ENCODE results near the gene IGF1R. TPM values are rescaled to one million over a fixed set of nuclear protein-coding genes. Genes with fewer than 3 reads are reported as not detected.
A peak's percentile ranks its signal among the peaks of the same experiment; 100 is the strongest.

IGF1R gene
- total RNA-seq, 1 donor from 2014 or later, result 97.7 TPM

GRCh38 chr15:98969126-98969735 lies 320.9 kb downstream of the IGF1R start:
- no peaks in the 10 kb centered on the region for H3K27me3 ChIP-seq
- H3K9me3 ChIP-seq, result no peaks in the 10 kb centered on the region
- no peaks in the 10 kb centered on the region for H3K36me3 ChIP-seq
- intact Hi-C loops (cut with DNase I), result no loop called here
- H3K4me1 ChIP-seq, result peaks cover 15% of the 10 kb centered on the region
- no peak overlapping the region for H3K27ac ChIP-seq
- no peak overlapping the region for H3K4me3 ChIP-seq
- DNase-seq (ENCODE audit: extremely low spot score in 2 of 2), result peak in 1 of 2 donors; percentile 70
- TF ChIP-seq POLR2AphosphoS5 (IDR thresholded peaks at IDR 0.05; ENCODE audit: insufficient read depth in 1 of 2, low read depth in 1 of 2) (no peak), POLR2A (IDR thresholded peaks at IDR 0.05) (no peak), CTCF (IDR thresholded peaks at IDR 0.05) (no peak)

GRCh38 chr15:98970799-98971198 lies 322.5 kb downstream of the IGF1R start:
- intact Hi-C loops (cut with DNase I), result no loop called here
- Histone ChIP-seq H3K27me3 (no peaks in the 10 kb centered on the region), H3K27ac (no peak overlapping the region), H3K36me3 (no peaks in the 10 kb centered on the region), H3K4me1 (peaks cover 14% of the 10 kb centered on the region), H3K4me3 (no peak overlapping the region), H3K9me3 (no peaks in the 10 kb centered on the region)
- TF ChIP-seq CTCF (IDR thresholded peaks at IDR 0.05) (no peak), POLR2A (IDR thresholded peaks at IDR 0.05) (no peak), POLR2AphosphoS5 (IDR thresholded peaks at IDR 0.05; ENCODE audit: insufficient read depth in 1 of 2, low read depth in 1 of 2) (no peak)
- no peak for DNase-seq (ENCODE audit: extremely low spot score in 2 of 2)

GRCh38 chr15:98976500-98976899 lies 328.2 kb downstream of the IGF1R start:
- H3K27me3 ChIP-seq, result no peaks in the 10 kb centered on the region
- no peak for TF ChIP-seq CTCF (IDR thresholded peaks at IDR 0.05)
- TF ChIP-seq POLR2A (IDR thresholded peaks at IDR 0.05), result no peak
- TF ChIP-seq POLR2AphosphoS5 (IDR thresholded peaks at IDR 0.05; ENCODE audit: insufficient read depth in 1 of 2, low read depth in 1 of 2), result no peak
- no peaks in the 10 kb centered on the region for H3K9me3 ChIP-seq
- H3K4me1 ChIP-seq, result peaks cover 7% of the 10 kb centered on the region
- DNase-seq (ENCODE audit: extremely low spot score in 2 of 2), result no peak
- intact Hi-C loops (cut with DNase I), result no loop called here
- no peaks in the 10 kb centered on the region for H3K36me3 ChIP-seq
- no peak overlapping the region for H3K27ac ChIP-seq
- H3K4me3 ChIP-seq, result no peak overlapping the region

- Histone ChIP-seq H3K27ac (no peak overlapping the region), H3K36me3 (no peaks in the 10 kb centered on the region), H3K9me3 (no peaks in the 10 kb centered on the region), H3K27me3 (no peaks in the 10 kb centered on the region), H3K4me3 (no peak overlapping the region), H3K4me1 (peaks cover 15% of the 10 kb centered on the region)
- no peak for DNase-seq (ENCODE audit: extremely low spot score in 2 of 2)
- TF ChIP-seq CTCF (IDR thresholded peaks at IDR 0.05) (no peak), POLR2AphosphoS5 (IDR thresholded peaks at IDR 0.05; ENCODE audit: insufficient read depth in 1 of 2, low read depth in 1 of 2) (no peak), POLR2A (IDR thresholded peaks at IDR 0.05) (no peak)
- intact Hi-C loops (cut with DNase I), result no loop called here
Measured at GRCh38 chr15:98977441-98977840, 329.1 kb downstream of the IGF1R start.

- Histone ChIP-seq H3K27ac (no peak overlapping the region), H3K36me3 (no peaks in the 10 kb centered on the region), H3K9me3 (no peaks in the 10 kb centered on the region), H3K4me3 (no peak overlapping the region), H3K4me1 (peaks cover 23% of the 10 kb centered on the region), H3K27me3 (no peaks in the 10 kb centered on the region)
- DNase-seq (ENCODE audit: extremely low spot score in 2 of 2), result no peak
- TF ChIP-seq POLR2AphosphoS5 (IDR thresholded peaks at IDR 0.05; ENCODE audit: insufficient read depth in 1 of 2, low read depth in 1 of 2) (no peak), CTCF (IDR thresholded peaks at IDR 0.05) (no peak), POLR2A (IDR thresholded peaks at IDR 0.05) (no peak)
- intact Hi-C loops (cut with DNase I), result no loop called here
Measured at GRCh38 chr15:98978153-98978552, 329.8 kb downstream of the IGF1R start.
